GM12878 (cell line): ENCODE data around the gene DCC. TPM values are rescaled to one million over a fixed set of nuclear protein-coding genes. Genes with fewer than 3 reads are reported as not detected.

Experiments used
- ATAC-seq: fragments of 200-7000 bp; cut with Tn5 transposase; 3 replicates; pipeline ENCODE4 v1.9.1; 2020; ENCODE audit warnings: mild to moderate bottlenecking, moderate library complexity
- BruUV-seq: library from RNA; stranded (reverse); fragments of 400-500 nt; replicated peaks from 2 replicates; lab custom pipeline; 2021; lab: Mats Ljungman, UMichigan
- CTCF ChIA-PET: fragments of 300-600 bp; sonication (Branson Sonifier 250); formaldehyde crosslinking; extraction: SDS; loops from one replicate; lab custom pipeline; 2021; ENCODE audit warnings: inconsistent platforms; lab: Yijun Ruan, JAX
- POLR2A ChIA-PET: fragments of 350-600 bp; formaldehyde crosslinking; extraction: SDS; loops from one replicate; lab custom pipeline; 2021; ENCODE audit warnings: inconsistent platforms; lab: Charles Lee
- RAD21 ChIA-PET: fragments of 300-600 bp; sonication (Branson Sonifier 250); formaldehyde crosslinking; loops from one replicate; lab custom pipeline; 2023; ENCODE audit warnings: antibody characterized with exemption; ENCODE audit not compliant: unreplicated experiment; lab: Charles Lee
- SMC1A ChIA-PET: fragments of 300-600 bp; sonication (Branson Sonifier 250); formaldehyde crosslinking; loops from one replicate; lab custom pipeline; 2023; ENCODE audit not compliant: unreplicated experiment, uncharacterized antibody; lab: Charles Lee
- DNase-seq: peaks from one replicate; pipeline ENCODE4 v3.0.0-alpha.2; 2011; ENCODE audit warnings: low read depth, low spot score
- FAIRE-seq: peaks from 3 replicates; lab custom pipeline; 2011; peaks lifted over from hg19 to GRCh38; lab: Jason Lieb, UNC
- H2AFZ ChIP-seq: 2 replicates; pipeline ENCODE4 v1.6.0; 2011; ENCODE audit warnings: low read depth, low read length, control low read depth; ENCODE audit not compliant: control insufficient read depth
- H3K27ac ChIP-seq: 2 replicates; pipeline ENCODE4 v1.5.1; 2011; ENCODE audit warnings: control low read depth; ENCODE audit not compliant: control insufficient read depth, insufficient read depth
- H3K27me3 ChIP-seq, 2 experiments: replicated peaks in 1 of 2; 2 replicates each; pipeline versions ENCODE4 v1.6.0 to v1.6.1; 2011; ENCODE audit warnings: low read length in 1 of 2; ENCODE audit not compliant: control insufficient read depth in 2 of 2, insufficient read depth in 2 of 2
- H3K36me3 ChIP-seq, 2 experiments: 2 replicates each; pipeline ENCODE4 v1.5.1; 2011; ENCODE audit warnings: low read length in 1 of 2; ENCODE audit not compliant: control insufficient read depth in 2 of 2, insufficient read depth in 2 of 2
- H3K4me1 ChIP-seq: 2 replicates; pipeline ENCODE4 v1.6.1; 2011; ENCODE audit warnings: mild to moderate bottlenecking, low read length, moderate library complexity, mixed read lengths; ENCODE audit not compliant: control insufficient read depth, insufficient read depth
- H3K4me2 ChIP-seq: 2 replicates; pipeline ENCODE4 v1.6.0; 2011; ENCODE audit warnings: control low read depth; ENCODE audit not compliant: control insufficient read depth, insufficient read depth
- H3K4me3 ChIP-seq: fragments of 200-600 bp; sonication (generic); 2 replicates; pipeline ENCODE4 v1.5.1; 2016
- H3K79me2 ChIP-seq: 2 replicates; pipeline ENCODE4 v1.6.0; 2011; ENCODE audit warnings: low read length; ENCODE audit not compliant: control insufficient read depth, insufficient read depth
- H3K9ac ChIP-seq: 2 replicates; pipeline ENCODE4 v1.8.0; 2011; ENCODE audit warnings: low read length, control low read depth, mixed read lengths; ENCODE audit not compliant: control insufficient read depth, insufficient read depth
- H3K9me3 ChIP-seq: replicated peaks from 3 replicates; pipeline ENCODE4 v1.5.1; 2011; ENCODE audit warnings: mild to moderate bottlenecking, low read length; ENCODE audit not compliant: control insufficient read depth, insufficient read depth
- H4K20me1 ChIP-seq: 2 replicates; pipeline ENCODE4 v1.6.0; 2011; ENCODE audit not compliant: control insufficient read depth, insufficient read depth
- ATF7 ChIP-seq: fragments of 450-650 bp; IDR thresholded peaks from 2 replicates; pipeline ENCODE4 v1.6.1; 2016; ENCODE audit warnings: low read depth, mild to moderate bottlenecking
- BRCA1 ChIP-seq: IDR thresholded peaks from 2 replicates; pipeline ENCODE4 v1.6.1; 2011; ENCODE audit warnings: low read depth, low read length, improper control_type of control experiment
- CHD1 ChIP-seq: IDR thresholded peaks from 2 replicates; pipeline ENCODE4 v1.6.1; 2012; ENCODE audit warnings: low read depth, low read length, improper control_type of control experiment
- DPF2 ChIP-seq: fragments of 450-650 bp; IDR thresholded peaks from 2 replicates; pipeline ENCODE4 v1.6.1; 2017; ENCODE audit warnings: mild to moderate bottlenecking
- ETV6 ChIP-seq, 2 experiments: fragments of 450-650 bp in 1 of 2; IDR thresholded peaks in 1 of 2; conservative IDR thresholded peaks in 1 of 2; 2 replicates each; pipeline ENCODE4 v1.6.1; 2014; ENCODE audit warnings: antibody characterized with exemption in 1 of 2, borderline replicate concordance in 1 of 2, low read depth in 1 of 2, mild to moderate bottlenecking in 1 of 2, moderate library complexity in 1 of 2
- FOXK2 ChIP-seq: fragments of 450-650 bp; IDR thresholded peaks from 2 replicates; pipeline ENCODE4 v1.6.1; 2017; ENCODE audit warnings: mild to moderate bottlenecking, moderate library complexity
- IKZF2 ChIP-seq, 2 experiments: fragments of 450-650 bp; IDR thresholded peaks; 2 replicates each; pipeline ENCODE4 v1.6.1; 2017; ENCODE audit warnings: mild to moderate bottlenecking in 2 of 2, moderate library complexity in 2 of 2
- KAT2A ChIP-seq: conservative IDR thresholded peaks from 2 replicates; pipeline ENCODE4 v1.6.1; 2011; ENCODE audit warnings: low read depth, low read length; ENCODE audit not compliant: control insufficient read depth
- LARP7 ChIP-seq: fragments of 450-650 bp; IDR thresholded peaks from 2 replicates; pipeline ENCODE4 v1.6.1; 2017; ENCODE audit warnings: mild to moderate bottlenecking
- MYB ChIP-seq: fragments of 150-350 bp; IDR thresholded peaks from 2 replicates; pipeline ENCODE4 v1.6.1; 2014; ENCODE audit warnings: mild to moderate bottlenecking, low read depth, low read length, borderline replicate concordance
- NR2C1 ChIP-seq: fragments of 450-650 bp; IDR thresholded peaks from 2 replicates; pipeline ENCODE4 v1.6.1; 2017; ENCODE audit warnings: antibody characterized with exemption, mild to moderate bottlenecking, moderate library complexity
- PAX8 ChIP-seq: fragments of 450-650 bp; IDR thresholded peaks from 2 replicates; pipeline ENCODE4 v1.6.1; 2017; ENCODE audit warnings: mild to moderate bottlenecking, moderate library complexity
- POLR2A ChIP-seq: IDR thresholded peaks from 2 replicates; pipeline ENCODE4 v1.6.1; 2011; ENCODE audit warnings: low read depth, mild to moderate bottlenecking, low read length
- SREBF1 ChIP-seq: IDR thresholded peaks from 2 replicates; pipeline ENCODE4 v1.6.1; 2012; ENCODE audit warnings: mild to moderate bottlenecking, low read length
- USF1 ChIP-seq: IDR thresholded peaks from 2 replicates; pipeline ENCODE4 v1.6.1; 2011; ENCODE audit warnings: borderline replicate concordance, low read depth, mild to moderate bottlenecking, moderate library complexity, mixed read lengths, low read length; ENCODE audit not compliant: insufficient read depth; ENCODE audit errors: extremely low read length
- ZNF384 ChIP-seq: IDR thresholded peaks from 2 replicates; pipeline ENCODE4 v1.6.1; 2012; ENCODE audit warnings: low read depth, mild to moderate bottlenecking, low read length, improper control_type of control experiment, borderline replicate concordance
- ZSCAN29 ChIP-seq: fragments of 450-650 bp; IDR thresholded peaks from 2 replicates; pipeline ENCODE4 v1.6.1; 2017; ENCODE audit warnings: mild to moderate bottlenecking, moderate library complexity
- WGBS: methylation state at CpG from one replicate; pipeline ENCODE4 v1.1.6; 2016; ENCODE audit warnings: low lambda C conversion rate; ENCODE audit not compliant: insufficient replicate concordance, insufficient coverage; ENCODE audit errors: missing lambda C conversion rate; 5-methylcytosine and 5-hydroxymethylcytosine counted together
- in situ Hi-C: fragments of 300-500 bp; cut with MboI; formaldehyde crosslinking; loops from 9 replicates; pipeline ENCODE4 v1.14.3; 2018; ENCODE audit warnings: mixed read lengths
- intact Hi-C: fragments of 100-400 bp; cut with micrococcal nuclease; formaldehyde crosslinking; loops from one replicate; pipeline ENCODE4 v1.14.2; 2022; ENCODE audit not compliant: unreplicated experiment
- polyA plus RNA-seq, 11 experiments: library from polyadenylated mRNA; depleted of rRNA in 4 of 11; unstranded in 6 of 11; stranded (reverse) in 5 of 11; fragments of >200 nt; fragmentation: Nextera tagmentation in 4 of 11; fragmentation: Illumina TruSeq in 1 of 11; extraction: Ambion mirVana in 4 of 11; extraction: Trizol in 1 of 11; gene quantifications; 1 replicate in 1 of 11; 2 replicates in 10 of 11; pipeline versions ENCODE4 v1.2.1 to v1.2.3, GENCODE V29; 2011 to 2016; ENCODE audit warnings: inconsistent platforms in 2 of 11, missing spikeins in 2 of 11, low read depth in 1 of 11
- total RNA-seq, 4 experiments: library from RNA; depleted of rRNA in 3 of 4; stranded (reverse); fragments of >200 nt in 3 of 4; fragmentation: Illumina TruSeq in 1 of 4; extraction: Trizol in 1 of 4; gene quantifications; 2 replicates each; pipeline versions ENCODE4 v1.2.1 to v1.2.3, GENCODE V29; 2013 to 2021

Gene DCC
- total and polyA plus RNA-seq, 10 of the 15 experiments (the other 5 are each of a cell fraction or from before 2014, with no cell fraction given), result 0.01 TPM; not detected in 9

DNA sequence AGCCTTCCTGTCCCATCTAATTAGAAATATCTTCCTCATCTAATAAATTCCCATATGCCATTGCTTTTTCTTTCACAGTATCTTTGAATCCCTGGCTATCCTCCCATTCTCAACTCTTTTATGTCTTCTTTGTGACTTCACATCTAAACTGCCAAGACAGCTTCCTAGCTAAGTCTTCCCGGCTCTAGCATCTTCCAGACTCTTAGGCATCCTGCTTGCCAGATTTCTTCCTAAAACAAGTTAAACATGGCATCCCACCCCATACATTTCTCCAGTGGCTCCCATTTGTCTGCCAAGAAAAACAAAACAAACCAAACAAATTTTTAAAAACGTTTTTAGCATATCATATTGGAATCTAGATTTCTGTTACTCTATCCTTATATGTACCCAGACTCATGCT, 1132.5 kb downstream of the DCC start:
- H4K20me1 ChIP-seq, result no peaks in the 10 kb centered on the region
- H3K9me3 ChIP-seq, result no peaks in the 10 kb centered on the region
- intact Hi-C loops, result no loop called here
- H3K4me3 ChIP-seq, result no peak overlapping the region
- DNase-seq (no peak), ATAC-seq (no peak), FAIRE-seq (no peak)
- no peaks in the 10 kb centered on the region for H3K4me1 ChIP-seq
- RAD21 ChIA-PET, result no interaction called here
- POLR2A ChIA-PET, result no interaction called here
- no peaks in the 10 kb centered on the region for H3K27me3 ChIP-seq
- TF ChIP-seq POLR2A (no peak), IKZF2 (IDR thresholded peaks at IDR 0.05) (no peak), NR2C1 (no peak), BRCA1 (no peak), KAT2A (no peak), MYB (no peak), FOXK2 (no peak), USF1 (no peak), LARP7 (no peak), ETV6 (conservative IDR thresholded peaks at IDR 0.05 in 1 of 2, IDR thresholded peaks at IDR 0.05 in 1 of 2; ENCODE audit: borderline replicate concordance in 1 of 2, low read depth in 1 of 2) (no peak), ZNF384 (no peak), ATF7 (no peak), DPF2 (no peak), ZSCAN29 (no peak), PAX8 (no peak), SREBF1 (no peak), CHD1 (no peak)
- no peaks in the 10 kb centered on the region for H3K36me3 ChIP-seq
- no peak overlapping the region for H3K27ac ChIP-seq
- H2AFZ ChIP-seq, result no peak overlapping the region
- CTCF ChIA-PET, result interaction anchor here (0.5 kb wide), 1 partner anchor 42 kb away, joined by 3 read pairs; no protein-coding TSS in a partner anchor
- 3% methylated on average over 2 of the region's 2 CpGs for WGBS
- SMC1A ChIA-PET, result no interaction called here
- BruUV-seq, result no TSS peak
- in situ Hi-C loops, result no loop called here
- no peak overlapping the region for H3K9ac ChIP-seq
- no peaks in the 10 kb centered on the region for H3K79me2 ChIP-seq
- H3K4me2 ChIP-seq, result no peak overlapping the region
